Measurements from ENCODE around the gene PCDHGB4.
A peak's percentile ranks its signal among the peaks of the same experiment; 100 is the strongest.
"Not testable (repeated sequence)": the region's sequence is repeated elsewhere in the genome, so short reads cannot be mapped to it uniquely, and the experiment has no call there.

Gene PCDHGB4

DNA sequence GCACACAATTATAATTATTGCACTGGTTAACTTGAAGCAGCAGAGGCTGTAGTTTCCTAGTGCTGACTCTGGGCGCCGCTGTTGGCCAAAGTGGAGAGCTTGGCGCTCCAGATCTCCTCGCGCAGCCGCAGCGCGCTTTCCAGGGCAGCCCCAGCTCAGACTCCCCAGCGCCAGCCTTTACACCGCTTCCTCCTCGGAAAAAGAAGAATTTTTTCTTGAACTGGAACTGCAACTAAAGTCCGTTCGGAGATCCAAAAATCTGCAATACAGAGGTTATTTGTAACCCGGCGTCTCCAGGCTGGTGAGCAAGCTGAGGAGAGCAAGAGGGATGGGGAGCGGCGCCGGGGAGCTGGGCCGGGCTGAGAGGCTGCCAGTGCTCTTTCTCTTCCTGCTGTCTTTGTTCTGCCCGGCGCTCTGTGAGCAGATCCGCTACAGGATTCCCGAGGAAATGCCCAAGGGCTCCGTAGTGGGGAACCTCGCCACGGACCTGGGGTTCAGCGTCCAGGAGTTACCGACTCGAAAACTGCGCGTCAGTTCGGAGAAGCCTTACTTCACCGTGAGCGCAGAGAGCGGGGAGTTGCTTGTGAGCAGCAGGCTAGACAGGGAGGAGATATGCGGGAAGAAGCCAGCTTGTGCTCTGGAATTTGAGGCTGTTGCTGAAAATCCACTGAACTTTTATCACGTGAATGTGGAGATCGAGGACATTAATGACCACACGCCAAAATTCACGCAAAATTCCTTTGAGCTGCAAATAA, at the start of gene PCDHGB4:
Gene PCDHGB4 (plus strand): TSS at position 142 of the 755 bp plus-strand sequence. CDS start 187 bp downstream, at position 329.
- not testable (repeated sequence) for DNase-seq (ENCODE audit: low spot score)

DNA sequence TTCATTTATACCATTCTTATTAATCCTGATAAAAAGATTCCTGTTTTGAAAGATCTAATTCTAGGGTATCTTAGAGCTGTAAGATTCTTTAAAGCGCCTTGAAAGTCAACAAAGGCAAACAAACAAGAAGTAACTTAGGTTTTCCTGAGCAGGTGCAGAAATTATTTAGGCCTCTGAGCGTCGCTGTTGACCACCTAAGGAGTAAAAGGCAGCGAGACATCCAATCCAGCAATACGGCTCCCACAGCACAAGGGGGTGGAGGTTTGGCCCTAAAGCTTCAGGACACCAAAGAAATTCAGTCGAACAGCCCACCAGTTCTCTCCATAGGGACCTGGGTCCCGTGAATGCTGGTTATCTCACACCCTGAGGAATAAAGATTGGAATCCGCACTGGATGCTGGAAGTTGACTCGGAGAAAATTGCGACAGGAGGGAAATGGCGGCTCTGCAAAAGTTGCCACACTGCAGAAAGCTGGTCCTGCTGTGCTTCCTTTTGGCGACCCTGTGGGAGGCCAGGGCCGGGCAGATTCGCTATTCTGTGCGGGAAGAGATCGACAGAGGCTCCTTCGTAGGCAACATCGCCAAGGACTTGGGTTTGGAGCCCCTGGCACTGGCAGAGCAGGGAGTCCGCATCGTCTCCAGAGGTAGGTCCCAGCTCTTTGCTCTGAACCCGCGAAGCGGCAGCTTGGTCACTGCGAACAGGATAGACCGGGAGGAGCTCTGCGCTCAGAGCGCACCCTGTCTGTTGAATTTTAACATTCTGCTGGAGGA, 48.8 kb upstream of the PCDHGB4 start, which contains the start of gene PCDHGA2:
Gene PCDHGA2 (plus strand): TSS at position 223 of the 769 bp plus-strand sequence.
- peak; percentile 71 for DNase-seq (ENCODE audit: low spot score)

DNA sequence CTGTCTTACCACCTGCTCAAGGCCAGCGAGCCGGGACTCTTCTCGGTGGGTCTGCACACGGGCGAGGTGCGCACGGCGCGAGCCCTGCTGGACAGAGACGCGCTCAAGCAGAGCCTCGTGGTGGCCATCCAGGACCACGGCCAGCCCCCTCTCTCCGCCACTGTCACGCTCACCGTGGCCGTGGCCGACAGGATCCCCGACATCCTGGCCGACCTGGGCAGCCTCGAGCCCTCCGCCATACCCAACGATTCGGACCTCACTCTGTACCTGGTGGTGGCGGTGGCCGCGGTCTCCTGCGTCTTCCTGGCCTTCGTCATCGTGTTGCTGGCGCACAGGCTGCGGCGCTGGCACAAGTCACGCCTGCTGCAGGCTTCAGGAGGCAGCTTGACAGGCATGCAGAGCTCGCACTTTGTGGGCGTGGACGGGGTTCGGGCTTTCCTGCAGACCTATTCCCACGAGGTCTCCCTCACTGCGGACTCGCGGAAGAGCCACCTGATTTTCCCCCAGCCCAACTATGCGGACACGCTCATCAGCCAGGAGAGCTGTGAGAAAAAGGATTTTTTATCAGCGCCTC, 46.6 kb upstream of the PCDHGB4 start:
- DNase-seq (ENCODE audit: low spot score), result not testable (repeated sequence)

DNA sequence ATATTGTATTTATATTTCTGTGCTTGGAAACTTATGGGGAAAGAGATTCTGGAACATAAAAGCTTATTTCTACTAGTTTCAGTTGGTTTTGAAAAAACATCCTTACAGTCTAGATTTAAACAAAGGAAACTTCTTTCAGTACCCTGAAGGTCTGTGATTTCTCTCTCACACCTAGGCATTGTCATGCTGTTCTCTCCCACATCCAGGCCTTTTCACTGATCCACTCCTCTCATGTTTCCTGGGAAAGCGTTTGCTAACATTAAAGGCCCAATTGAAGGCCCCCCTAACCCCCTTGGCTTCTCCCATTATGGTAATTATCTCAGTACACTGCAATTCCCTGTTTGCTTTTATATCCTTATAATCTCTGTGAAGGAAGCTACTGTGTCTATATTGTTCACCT, 44.7 kb upstream of the PCDHGB4 start:
- DNase-seq (ENCODE audit: low spot score), result no peak

DNA sequence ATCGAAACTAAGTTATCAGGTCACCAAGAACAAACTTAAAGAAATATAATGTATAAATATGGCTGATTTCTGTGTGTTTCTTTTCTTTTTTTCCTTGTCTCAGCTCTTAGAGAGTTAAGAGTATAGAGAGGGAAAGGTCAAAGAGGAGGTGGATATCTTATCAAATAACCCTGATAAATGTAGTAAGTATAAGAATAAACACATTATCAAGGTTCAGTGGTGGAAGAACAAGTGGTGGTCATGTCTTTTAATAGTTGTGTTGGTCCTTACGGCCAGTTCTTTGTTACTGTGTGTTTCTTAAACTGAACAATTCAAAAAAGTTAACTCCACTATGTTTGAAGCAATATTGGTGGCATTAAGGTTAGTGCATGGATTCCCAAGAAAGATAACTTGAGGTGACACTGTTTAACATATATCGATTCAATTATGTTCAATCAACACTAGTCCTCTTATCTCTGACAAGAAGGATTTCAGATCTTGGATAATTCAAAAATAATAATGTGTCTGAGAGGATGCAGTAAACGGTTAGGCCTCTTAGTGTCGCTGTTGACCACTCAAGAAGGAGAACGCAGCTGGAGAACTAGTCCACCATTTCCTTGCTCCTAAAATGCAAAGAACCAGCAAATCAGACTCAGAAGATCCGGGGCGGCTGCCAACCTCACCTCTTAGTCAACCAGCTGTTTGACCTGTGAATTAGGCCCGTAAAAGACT, 44.1 kb upstream of the PCDHGB4 start, which contains the start of gene PCDHGA3:
Gene PCDHGA3 (plus strand): TSS at position 588 of the 711 bp plus-strand sequence. CDS start 205 bp downstream, outside the sequence.
- no peak for DNase-seq (ENCODE audit: low spot score)

DNA sequence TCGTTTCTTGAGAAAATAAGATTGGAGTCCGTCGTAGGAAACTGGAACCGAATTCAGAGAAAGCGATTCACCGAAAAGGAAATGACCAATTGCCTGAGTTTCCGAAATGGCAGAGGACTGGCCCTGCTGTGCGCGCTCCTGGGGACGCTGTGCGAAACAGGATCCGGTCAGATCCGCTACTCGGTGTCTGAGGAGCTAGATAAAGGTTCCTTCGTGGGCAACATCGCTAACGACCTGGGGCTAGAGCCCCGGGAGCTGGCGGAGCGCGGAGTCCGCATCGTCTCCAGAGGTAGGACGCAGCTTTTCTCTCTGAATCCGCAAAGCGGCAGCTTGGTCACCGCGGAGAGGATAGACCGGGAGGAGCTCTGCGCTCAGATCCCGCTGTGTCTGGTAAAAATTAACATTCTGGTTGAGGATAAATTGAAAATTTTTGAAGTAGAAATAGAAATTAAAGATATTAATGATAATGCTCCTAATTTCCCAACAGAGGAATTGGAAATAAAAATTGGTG, 43.5 kb upstream of the PCDHGB4 start:
- no peak for DNase-seq (ENCODE audit: low spot score)

DNA sequence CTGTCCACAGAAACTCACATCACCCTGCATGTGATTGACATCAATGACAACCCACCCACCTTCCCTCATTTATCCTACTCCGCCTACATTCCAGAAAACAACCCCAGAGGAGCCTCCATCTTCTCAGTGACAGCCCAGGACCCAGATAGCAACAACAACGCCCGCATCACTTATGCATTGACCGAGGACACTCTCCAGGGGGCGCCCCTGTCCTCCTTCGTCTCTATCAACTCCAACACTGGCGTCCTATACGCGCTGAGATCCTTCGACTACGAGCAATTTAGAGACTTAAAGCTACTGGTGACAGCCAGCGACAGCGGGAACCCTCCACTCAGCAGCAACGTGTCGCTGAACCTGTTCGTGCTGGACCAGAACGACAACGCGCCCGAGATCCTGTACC, 42.2 kb upstream of the PCDHGB4 start:
- no peak for DNase-seq (ENCODE audit: low spot score)

DNA sequence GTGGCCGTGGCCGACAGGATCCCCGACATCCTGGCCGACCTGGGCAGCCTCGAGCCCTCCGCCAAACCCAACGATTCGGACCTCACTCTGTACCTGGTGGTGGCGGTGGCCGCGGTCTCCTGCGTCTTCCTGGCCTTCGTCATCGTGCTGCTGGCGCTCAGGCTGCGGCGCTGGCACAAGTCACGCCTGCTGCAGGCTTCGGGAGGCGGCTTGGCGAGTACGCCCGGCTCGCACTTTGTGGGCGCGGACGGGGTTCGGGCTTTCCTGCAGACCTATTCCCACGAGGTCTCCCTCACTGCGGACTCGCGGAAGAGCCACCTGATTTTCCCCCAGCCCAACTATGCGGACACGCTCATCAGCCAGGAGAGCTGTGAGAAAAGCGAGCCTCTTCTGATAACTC, 41.5 kb upstream of the PCDHGB4 start:
- DNase-seq (ENCODE audit: low spot score), result not testable (repeated sequence)

DNA sequence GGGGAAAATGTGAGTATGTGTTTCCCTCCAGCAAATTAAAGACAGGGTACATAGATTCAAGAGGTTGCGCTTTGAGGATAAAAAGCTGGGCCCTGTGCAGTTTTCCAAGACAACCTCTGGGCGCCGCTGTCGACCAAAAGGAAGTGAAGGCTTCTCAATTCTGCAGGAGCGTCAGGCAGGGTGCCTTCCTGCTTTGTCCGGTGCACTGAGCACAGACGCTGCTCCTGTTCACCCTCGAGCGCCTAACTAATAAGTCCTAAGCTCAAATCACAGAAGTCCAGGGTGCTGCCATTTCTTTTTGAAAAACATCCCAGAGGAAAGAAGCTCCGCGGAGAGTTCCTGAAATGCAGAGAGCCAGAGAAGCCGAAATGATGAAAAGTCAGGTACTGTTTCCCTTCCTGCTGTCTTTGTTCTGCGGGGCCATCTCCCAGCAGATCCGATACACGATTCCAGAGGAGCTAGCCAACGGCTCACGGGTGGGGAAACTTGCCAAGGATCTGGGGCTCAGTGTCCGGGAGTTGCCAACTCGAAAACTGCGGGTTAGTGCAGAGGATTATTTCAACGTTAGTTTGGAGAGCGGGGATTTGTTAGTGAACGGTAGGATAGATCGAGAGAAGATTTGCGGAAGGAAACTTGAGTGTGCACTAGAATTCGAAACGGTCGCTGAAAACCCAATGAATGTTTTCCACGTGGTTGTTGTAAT, 37.4 kb upstream of the PCDHGB4 start, which contains the start of gene PCDHGB1:
Gene PCDHGB1 (plus strand): TSS at position 183 of the 703 bp plus-strand sequence. CDS start 162 bp downstream, at position 345.
- peak; percentile 87 for DNase-seq (ENCODE audit: low spot score)

DNA sequence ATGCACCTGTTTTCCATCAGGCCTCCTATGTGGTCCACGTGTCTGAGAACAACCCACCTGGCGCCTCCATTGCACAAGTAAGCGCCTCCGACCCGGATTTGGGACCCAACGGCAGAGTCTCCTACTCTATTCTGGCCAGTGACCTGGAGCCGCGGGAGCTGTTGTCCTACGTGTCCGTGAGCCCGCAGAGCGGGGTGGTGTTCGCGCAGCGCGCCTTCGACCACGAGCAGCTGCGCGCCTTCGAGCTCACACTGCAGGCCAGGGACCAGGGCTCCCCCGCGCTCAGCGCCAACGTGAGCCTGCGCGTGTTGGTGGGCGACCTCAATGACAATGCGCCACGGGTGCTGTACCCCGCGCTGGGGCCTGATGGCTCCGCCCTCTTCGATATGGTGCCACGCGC, 35.9 kb upstream of the PCDHGB4 start:
- DNase-seq (ENCODE audit: low spot score), result no peak

DNA sequence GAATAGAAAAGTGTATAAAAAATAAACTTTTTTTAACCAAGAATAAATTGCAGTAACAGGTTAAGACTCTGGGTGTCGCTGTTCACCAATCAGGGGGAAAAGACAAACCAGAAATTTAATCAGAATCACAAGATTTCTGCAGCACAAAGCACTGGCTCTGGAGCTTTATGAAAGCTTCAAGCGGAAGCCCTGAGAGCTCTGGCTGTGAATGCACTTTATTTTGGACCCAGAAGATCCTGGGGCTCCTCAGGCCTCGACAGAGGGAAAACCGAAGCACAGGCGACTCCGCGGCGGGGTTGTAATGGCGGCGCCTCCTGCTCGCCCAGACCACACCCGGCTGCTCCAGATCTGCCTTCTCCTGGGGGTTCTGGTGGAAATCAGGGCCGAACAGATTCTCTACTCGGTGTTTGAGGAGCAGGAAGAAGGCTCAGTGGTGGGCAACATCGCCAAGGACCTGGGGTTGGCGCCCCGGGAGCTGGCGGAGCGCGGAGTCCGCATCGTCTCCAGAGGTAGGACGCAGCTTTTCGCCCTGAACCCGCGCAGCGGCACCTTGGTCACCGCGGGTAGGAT, 32.5 kb upstream of the PCDHGB4 start, which contains the start of gene PCDHGA4:
Gene PCDHGA4 (plus strand): TSS at position 122 of the 570 bp plus-strand sequence. CDS start 87 bp downstream, at position 209.
- DNase-seq (ENCODE audit: low spot score), result no peak

DNA sequence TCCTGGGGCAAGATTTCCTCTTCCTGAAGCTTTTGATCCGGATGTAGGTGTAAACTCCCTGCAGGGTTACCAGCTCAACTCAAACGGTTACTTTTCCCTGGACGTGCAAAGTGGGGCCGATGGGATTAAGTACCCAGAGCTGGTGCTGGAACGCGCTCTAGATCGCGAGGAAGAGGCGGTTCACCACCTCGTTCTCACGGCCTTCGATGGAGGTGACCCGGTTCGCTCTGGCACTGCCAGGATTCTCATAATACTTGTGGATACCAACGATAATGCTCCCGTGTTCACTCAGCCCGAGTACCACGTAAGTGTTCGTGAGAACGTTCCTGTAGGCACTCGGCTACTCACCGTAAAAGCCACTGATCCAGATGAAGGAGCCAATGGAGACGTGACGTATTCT, 31.9 kb upstream of the PCDHGB4 start:
- DNase-seq (ENCODE audit: low spot score), result no peak

DNA sequence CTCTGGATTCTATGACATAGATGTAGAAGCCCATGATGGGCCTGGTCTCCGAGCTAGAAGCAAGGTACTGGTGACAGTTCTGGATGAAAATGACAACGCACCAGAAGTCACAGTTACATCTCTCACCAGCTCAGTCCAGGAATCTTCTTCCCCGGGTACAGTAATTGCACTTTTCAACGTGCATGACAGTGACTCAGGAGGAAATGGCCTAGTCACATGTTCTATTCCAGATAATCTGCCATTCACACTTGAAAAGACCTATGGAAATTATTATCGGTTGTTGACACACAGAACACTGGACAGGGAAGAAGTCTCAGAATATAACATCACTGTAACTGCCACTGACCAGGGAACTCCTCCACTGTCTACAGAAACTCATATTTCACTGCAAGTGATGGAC, 31.4 kb upstream of the PCDHGB4 start:
- no peak for DNase-seq (ENCODE audit: low spot score)

DNA sequence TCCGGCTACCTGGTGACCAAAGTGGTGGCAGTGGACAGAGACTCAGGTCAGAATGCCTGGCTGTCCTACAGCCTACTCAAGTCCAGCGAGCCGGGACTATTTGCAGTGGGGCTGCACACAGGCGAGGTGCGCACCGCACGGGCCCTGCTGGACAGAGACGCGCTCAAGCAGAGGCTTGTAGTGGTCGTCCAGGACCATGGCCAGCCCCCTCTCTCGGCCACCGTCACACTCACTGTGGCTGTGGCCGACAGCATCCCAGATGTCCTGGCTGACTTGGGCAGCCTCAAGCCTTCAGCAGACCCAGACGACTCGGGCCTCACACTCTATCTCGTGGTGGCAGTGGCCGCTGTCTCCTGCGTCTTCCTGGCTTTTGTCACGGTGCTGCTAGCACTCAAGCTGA, 30.5 kb upstream of the PCDHGB4 start:
- DNase-seq (ENCODE audit: low spot score), result no peak

DNA sequence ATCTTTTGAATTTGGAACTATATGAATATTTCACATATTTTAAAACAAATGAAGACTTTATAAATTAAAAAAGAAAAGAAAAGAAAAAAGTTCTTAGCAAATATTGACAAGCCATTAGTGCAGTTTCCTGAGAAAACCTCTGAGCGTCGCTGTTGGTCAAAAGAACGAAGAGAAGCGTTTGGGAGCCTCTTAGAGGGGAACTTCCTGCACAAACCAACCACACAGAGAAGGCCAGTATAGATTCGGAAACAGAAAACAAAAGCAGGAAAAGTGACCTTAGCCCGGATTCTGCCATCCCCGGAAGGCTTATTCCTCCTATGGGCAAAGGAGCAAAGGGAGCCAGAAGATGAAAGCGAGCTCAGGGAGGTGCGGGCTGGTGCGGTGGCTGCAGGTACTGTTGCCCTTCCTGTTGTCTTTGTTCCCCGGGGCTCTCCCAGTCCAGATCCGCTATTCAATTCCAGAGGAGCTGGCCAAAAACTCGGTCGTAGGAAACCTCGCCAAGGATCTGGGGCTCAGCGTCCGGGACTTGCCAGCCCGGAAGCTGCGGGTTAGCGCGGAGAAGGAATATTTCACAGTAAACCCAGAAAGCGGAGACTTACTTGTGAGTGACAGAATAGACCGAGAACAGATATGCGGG, 27.6 kb upstream of the PCDHGB4 start, which contains the start of gene PCDHGB2:
Gene PCDHGB2 (plus strand): TSS at position 205 of the 637 bp plus-strand sequence. CDS start 142 bp downstream, at position 347.
- DNase-seq (ENCODE audit: low spot score), result peak; percentile 44

DNA sequence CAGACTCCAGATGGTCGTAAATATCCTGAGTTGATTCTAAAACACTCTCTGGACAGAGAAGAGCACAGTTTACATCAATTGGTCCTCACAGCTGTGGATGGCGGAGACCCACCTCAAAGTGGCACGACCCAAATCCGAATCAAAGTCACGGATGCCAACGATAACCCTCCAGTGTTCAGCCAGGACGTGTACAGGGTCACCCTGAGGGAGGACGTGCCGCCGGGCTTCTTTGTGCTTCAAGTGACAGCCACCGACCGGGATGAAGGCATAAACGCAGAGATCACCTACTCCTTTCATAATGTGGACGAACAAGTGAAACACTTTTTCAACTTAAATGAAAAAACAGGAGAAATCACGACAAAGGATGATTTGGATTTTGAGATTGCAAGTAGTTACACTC, 26.8 kb upstream of the PCDHGB4 start:
- no peak for DNase-seq (ENCODE audit: low spot score)

DNA sequence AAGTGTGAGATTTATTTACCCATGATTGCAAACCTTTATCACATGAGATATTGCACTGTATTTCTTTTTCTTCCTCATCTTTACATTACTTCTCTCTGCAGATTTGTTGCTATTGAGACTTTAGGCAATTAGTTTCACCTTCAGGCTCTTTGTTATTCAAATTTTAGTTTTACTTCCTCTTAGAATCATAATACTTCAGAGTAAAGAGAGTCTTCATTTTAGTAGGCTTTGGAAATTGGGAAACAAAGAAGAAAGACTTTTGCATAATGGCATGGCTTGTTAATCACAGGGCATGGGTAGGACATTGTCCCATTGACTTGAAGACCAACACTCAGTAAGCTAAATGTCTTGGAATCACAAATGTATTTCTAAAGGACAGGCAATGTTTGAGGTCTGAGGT, 24.8 kb upstream of the PCDHGB4 start:
- no peak for DNase-seq (ENCODE audit: low spot score)

DNA sequence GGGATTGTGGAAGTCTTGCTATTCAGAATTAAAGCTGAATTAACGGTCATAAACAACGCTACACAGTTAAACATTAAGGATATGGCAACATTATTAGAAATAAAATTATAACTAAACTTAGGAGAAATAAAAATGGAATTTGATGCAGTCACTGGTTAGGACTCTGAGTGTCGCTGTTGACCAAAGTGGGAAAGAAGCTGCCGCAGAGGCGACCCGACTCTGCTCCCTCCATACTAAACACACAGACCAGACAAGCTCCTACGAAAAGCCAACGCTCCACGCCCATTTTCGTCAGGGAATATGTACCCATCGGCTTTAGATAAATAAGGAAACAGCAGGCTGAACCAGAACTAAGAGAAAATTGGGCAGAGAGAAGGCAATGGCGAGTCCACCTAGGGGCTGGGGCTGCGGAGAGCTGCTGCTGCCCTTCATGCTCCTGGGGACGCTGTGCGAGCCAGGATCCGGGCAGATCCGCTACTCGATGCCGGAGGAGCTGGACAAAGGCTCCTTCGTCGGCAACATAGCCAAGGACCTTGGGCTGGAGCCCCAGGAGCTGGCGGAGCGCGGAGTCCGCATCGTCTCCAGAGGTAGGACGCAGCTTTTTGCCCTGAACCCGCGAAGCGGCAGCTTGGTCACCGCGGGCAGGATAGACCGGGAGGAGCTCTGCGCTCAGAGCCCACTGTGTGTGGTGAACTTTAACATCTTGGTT, 23.4 kb upstream of the PCDHGB4 start, which contains the start of gene PCDHGA5:
Gene PCDHGA5 (plus strand): TSS at position 211 of the 709 bp plus-strand sequence. CDS start 169 bp downstream, at position 380.
- no peak for DNase-seq (ENCODE audit: low spot score)

All from HuH-7 (cell line).